ENCODE data around the gene JMJD4. TPM values are rescaled to one million over a fixed set of nuclear protein-coding genes. Genes with fewer than 3 reads are reported as not detected.

Gene JMJD4
- total RNA-seq (2022; extraction: Qiagen RNA extraction; ENCODE audit: low read depth), result 23.8 to 33.5 TPM (median 30.1 TPM) in 5 replicates

GRCh38 chr1:227734856-227735538 lies at the start of gene JMJD4, which contains the start of gene SNAP47:
Gene JMJD4, minus strand, starts transcription at chr1:227735302. Its CDS starts 29 bp downstream, at chr1:227735273.
Gene SNAP47, plus strand, starts transcription at chr1:227735435. Its CDS starts 12,302 bp downstream, at chr1:227747737.

Other genes starting within 250 kb of the JMJD4 start
- 0.45 to 2.9 TPM (median 1.1 TPM) in 5 replicates for gene ZNF678, start 171.7 kb downstream of the JMJD4 start, total RNA-seq (2022; extraction: Qiagen RNA extraction; ENCODE audit: low read depth)
- 23.5 to 30.9 TPM (median 29.4 TPM) in 5 replicates for gene SNAP47, start 133 bp upstream of the JMJD4 start, total RNA-seq (2022; extraction: Qiagen RNA extraction; ENCODE audit: low read depth)
- gene PRSS38, start 80.4 kb upstream of the JMJD4 start, total RNA-seq (2022; extraction: Qiagen RNA extraction; ENCODE audit: low read depth), result not detected in 5 replicates
- 5.6 to 9.6 TPM (median 8.2 TPM) in 5 replicates for gene WNT9A, start 212.6 kb upstream of the JMJD4 start, total RNA-seq (2022; extraction: Qiagen RNA extraction; ENCODE audit: low read depth)